Thyroid gland (tissue), 4 donors: ENCODE results near the gene EMX1. TPM values are rescaled to one million over a fixed set of nuclear protein-coding genes. Genes with fewer than 3 reads are reported as not detected.

Experiments used
- DNase-seq, 2 donors: peaks; one replicate each; pipeline ENCODE4 v3.0.0-alpha.2; 2019
- H3K27ac ChIP-seq, 3 donors: fragments of 200-600 bp; sonication (generic); 1 replicate in 2 of 3; 2 replicates in 1 of 3; pipeline ENCODE4 v1.5.1; 2016 to 2019; ENCODE audit warnings: mild to moderate bottlenecking in 1 of 3, moderate library complexity in 1 of 3
- H3K27me3 ChIP-seq: fragments of 200-600 bp; sonication (generic); one replicate; pipeline ENCODE4 v1.5.1; 2019
- H3K36me3 ChIP-seq, 2 donors: fragments of 200-600 bp; sonication (generic); one replicate each; pipeline ENCODE4 v1.5.1; 2016 to 2019
- H3K4me1 ChIP-seq, 2 donors: fragments of 200-600 bp; sonication (generic); one replicate each; pipeline ENCODE4 v1.5.1; 2017 to 2019
- H3K4me3 ChIP-seq, 3 donors: fragments of 200-600 bp; sonication (generic); replicated peaks in 1 of 3; 1 replicate in 2 of 3; 2 replicates in 1 of 3; pipeline ENCODE4 v1.5.1; 2016; ENCODE audit warnings: mild to moderate bottlenecking in 1 of 3
- H3K9me3 ChIP-seq: fragments of 200-600 bp; sonication (generic); one replicate; pipeline ENCODE4 v1.5.1; 2017
- CTCF ChIP-seq, 6 experiments: fragments of 200-600 bp in 3 of 6; fragments of 450-650 bp in 3 of 6; sonication (generic) in 3 of 6; IDR thresholded peaks; one replicate each; pipeline ENCODE4 v1.5.1; 2016 to 2019; ENCODE audit warnings: antibody characterized with exemption in 6 of 6, mild to moderate bottlenecking in 2 of 6, inconsistent platforms in 1 of 6, moderate library complexity in 1 of 6
- POLR2A ChIP-seq, 2 donors: fragments of 450-650 bp; IDR thresholded peaks; one replicate each; pipeline ENCODE4 v1.6.1; 2017; ENCODE audit warnings: antibody characterized with exemption in 2 of 2, mild to moderate bottlenecking in 2 of 2, moderate library complexity in 1 of 2
- WGBS, 2 donors: methylation state at CpG; one replicate each; pipeline ENCODE4 v1.1.5; 2017; 5-methylcytosine and 5-hydroxymethylcytosine counted together
- intact Hi-C: fragments of 100-400 bp; cut with DNase I; formaldehyde crosslinking; loops from one replicate; pipeline ENCODE4 v1.15.1; 2023
- total RNA-seq, 4 donors: library from RNA; depleted of rRNA; stranded (reverse); fragments of >200 nt; gene quantifications; one replicate each; pipeline ENCODE4 v1.2.3, GENCODE V29; 2016

The EMX1 gene
- total RNA-seq, 4 donors from 2014 or later = 0.22 TPM; not detected in 3

GRCh38 chr2:72942293-72942692, 25.0 kb downstream of the EMX1 start:
- TF ChIP-seq POLR2A (IDR thresholded peaks at IDR 0.05) (no peak), CTCF (IDR thresholded peaks at IDR 0.05) (no peak)
- Histone ChIP-seq H3K4me3 (no peak overlapping the region), H3K36me3 (no peaks in the 10 kb centered on the region), H3K9me3 (no peaks in the 10 kb centered on the region), H3K27ac (no peak overlapping the region), H3K4me1 (no peaks in the 10 kb centered on the region), H3K27me3 (no peaks in the 10 kb centered on the region)
- no peak for DNase-seq
- WGBS, 2 donors = 97 to 99% methylated on average over 4 to 8 of the region's 8 CpGs
- intact Hi-C loops = no loop called here

GRCh38 chr2:72942881-72943418, 25.6 kb downstream of the EMX1 start:
- TF ChIP-seq CTCF (IDR thresholded peaks at IDR 0.05) (no peak), POLR2A (IDR thresholded peaks at IDR 0.05) (no peak)

GRCh38 chr2:72943540-72944395, 26.4 kb downstream of the EMX1 start:
- no peak for DNase-seq
- Histone ChIP-seq H3K27me3 (no peaks in the 10 kb centered on the region), H3K36me3 (no peaks in the 10 kb centered on the region), H3K4me3 (no peak overlapping the region), H3K9me3 (no peaks in the 10 kb centered on the region), H3K27ac (no peak overlapping the region), H3K4me1 (no peaks in the 10 kb centered on the region)
- 86 to 100% methylated on average over 2 to 6 of the region's 7 CpGs for WGBS, 2 donors
- intact Hi-C loops = no loop called here
- no peak for TF ChIP-seq CTCF (IDR thresholded peaks at IDR 0.05)
- TF ChIP-seq POLR2A (IDR thresholded peaks at IDR 0.05) = no peak

More at GRCh38 chr2:72942881-72943418, 25.6 kb downstream of the EMX1 start:
- Histone ChIP-seq H3K4me1 (no peaks in the 10 kb centered on the region), H3K9me3 (no peaks in the 10 kb centered on the region), H3K36me3 (no peaks in the 10 kb centered on the region), H3K27ac (no peak overlapping the region), H3K4me3 (no peak overlapping the region), H3K27me3 (no peaks in the 10 kb centered on the region)
- DNase-seq = no peak
- intact Hi-C loops = no loop called here
- 96% methylated on average over 5 to 8 of the region's 8 CpGs for WGBS, 2 donors

GRCh38 chr2:72944804-72945449, 27.6 kb downstream of the EMX1 start:
- TF ChIP-seq CTCF (IDR thresholded peaks at IDR 0.05) = no peak
- no peak for TF ChIP-seq POLR2A (IDR thresholded peaks at IDR 0.05)
- no peaks in the 10 kb centered on the region for H3K27me3 ChIP-seq
- intact Hi-C loops = no loop called here
- no peaks in the 10 kb centered on the region for H3K4me1 ChIP-seq
- 93 to 97% methylated on average over 16 of the region's 16 CpGs for WGBS, 2 donors
- H3K27ac ChIP-seq = no peak overlapping the region
- H3K9me3 ChIP-seq = no peaks in the 10 kb centered on the region
- no peak overlapping the region for H3K4me3 ChIP-seq
- DNase-seq = no peak
- no peaks in the 10 kb centered on the region for H3K36me3 ChIP-seq
